ENCODE data around the gene MAP3K7.

Gene MAP3K7

DNA sequence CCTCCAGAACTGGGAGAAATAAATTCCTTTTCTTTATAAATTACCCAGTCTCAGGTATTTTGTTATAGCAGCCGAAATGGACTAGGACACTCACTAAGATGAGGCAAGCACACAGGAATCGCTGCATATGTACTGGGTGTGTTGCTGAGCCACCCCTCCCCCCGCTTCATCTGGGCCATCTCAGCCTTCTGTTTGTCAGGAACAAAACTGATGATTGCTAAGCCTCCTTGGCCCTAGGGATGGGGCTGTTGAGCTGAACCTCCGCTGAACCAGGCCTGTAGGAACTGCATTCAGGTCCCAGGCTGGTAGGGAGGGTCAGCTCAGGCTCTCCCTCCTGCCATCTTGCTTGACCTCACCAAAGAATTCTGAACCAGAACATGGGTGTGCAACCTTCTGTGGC lies 108.6 kb downstream of the MAP3K7 start:
- in situ Hi-C loops (cut with HindIII; ENCODE audit: low sequenced_read_pairs), result no loop called here
- TF ChIP-seq, protein P1, sequence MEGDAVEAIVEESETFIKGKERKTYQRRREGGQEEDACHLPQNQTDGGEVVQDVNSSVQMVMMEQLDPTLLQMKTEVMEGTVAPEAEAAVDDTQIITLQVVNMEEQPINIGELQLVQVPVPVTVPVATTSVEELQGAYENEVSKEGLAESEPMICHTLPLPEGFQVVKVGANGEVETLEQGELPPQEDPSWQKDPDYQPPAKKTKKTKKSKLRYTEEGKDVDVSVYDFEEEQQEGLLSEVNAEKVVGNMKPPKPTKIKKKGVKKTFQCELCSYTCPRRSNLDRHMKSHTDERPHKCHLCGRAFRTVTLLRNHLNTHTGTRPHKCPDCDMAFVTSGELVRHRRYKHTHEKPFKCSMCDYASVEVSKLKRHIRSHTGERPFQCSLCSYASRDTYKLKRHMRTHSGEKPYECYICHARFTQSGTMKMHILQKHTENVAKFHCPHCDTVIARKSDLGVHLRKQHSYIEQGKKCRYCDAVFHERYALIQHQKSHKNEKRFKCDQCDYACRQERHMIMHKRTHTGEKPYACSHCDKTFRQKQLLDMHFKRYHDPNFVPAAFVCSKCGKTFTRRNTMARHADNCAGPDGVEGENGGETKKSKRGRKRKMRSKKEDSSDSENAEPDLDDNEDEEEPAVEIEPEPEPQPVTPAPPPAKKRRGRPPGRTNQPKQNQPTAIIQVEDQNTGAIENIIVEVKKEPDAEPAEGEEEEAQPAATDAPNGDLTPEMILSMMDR (IDR thresholded peaks at IDR 0.05; ENCODE audit: low read depth, low read length), result peak; percentile 1
- H3K4me3 ChIP-seq (ENCODE audit: low read depth, low read length), result no peak overlapping the region
- no peak for DNase-seq (ENCODE audit: low read depth, low spot score)

DNA sequence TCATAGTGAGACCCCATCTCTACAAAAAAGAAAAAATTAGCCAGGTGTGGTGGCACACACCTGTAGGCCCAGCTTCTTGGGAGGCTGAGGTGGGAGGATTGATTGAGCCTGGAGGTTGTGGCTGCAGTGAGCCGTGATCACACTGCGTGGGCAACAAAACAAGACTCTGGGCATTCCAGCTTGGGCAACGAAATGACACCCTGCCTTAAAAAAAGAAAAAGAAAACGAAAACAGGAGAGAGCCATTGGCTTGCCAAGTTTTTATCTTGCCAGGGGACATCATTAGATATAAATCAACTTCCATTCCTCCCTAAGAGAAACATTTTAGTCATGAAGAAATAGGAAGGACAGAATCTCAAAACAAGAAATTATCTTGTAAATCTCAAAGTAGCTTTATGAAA lies 109.5 kb downstream of the MAP3K7 start:
- no peak overlapping the region for H3K4me3 ChIP-seq (ENCODE audit: low read depth, low read length)
- TF ChIP-seq, protein P1 (IDR thresholded peaks at IDR 0.05; ENCODE audit: low read depth, low read length), result no peak
- in situ Hi-C loops (cut with HindIII; ENCODE audit: low sequenced_read_pairs), result no loop called here
- no peak for DNase-seq (ENCODE audit: low read depth, low spot score)

DNA sequence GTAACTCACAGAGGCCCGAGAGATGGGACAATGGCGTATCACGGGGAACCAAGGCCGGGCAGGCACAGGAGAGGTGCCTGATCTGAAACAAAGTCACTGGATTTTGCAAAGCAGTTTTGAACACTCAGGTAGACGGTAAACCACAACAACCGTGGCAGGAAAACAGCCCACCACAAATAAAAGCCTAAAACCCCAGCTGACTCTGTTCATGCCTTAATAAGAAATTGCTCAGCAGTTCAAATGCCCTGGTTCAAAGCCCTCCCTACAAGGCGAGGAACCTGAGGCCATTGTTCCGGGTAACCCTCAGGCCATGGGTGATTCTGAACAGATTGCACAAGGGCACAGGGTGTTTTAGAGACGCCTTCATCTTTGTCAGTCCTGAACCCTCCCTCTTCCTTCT lies 114.2 kb downstream of the MAP3K7 start:
- in situ Hi-C loops (cut with HindIII; ENCODE audit: low sequenced_read_pairs), result no loop called here
- no peak for DNase-seq (ENCODE audit: low read depth, low spot score)
- TF ChIP-seq, protein P1 (IDR thresholded peaks at IDR 0.05; ENCODE audit: low read depth, low read length), result no peak
- no peak overlapping the region for H3K4me3 ChIP-seq (ENCODE audit: low read depth, low read length)

DNA sequence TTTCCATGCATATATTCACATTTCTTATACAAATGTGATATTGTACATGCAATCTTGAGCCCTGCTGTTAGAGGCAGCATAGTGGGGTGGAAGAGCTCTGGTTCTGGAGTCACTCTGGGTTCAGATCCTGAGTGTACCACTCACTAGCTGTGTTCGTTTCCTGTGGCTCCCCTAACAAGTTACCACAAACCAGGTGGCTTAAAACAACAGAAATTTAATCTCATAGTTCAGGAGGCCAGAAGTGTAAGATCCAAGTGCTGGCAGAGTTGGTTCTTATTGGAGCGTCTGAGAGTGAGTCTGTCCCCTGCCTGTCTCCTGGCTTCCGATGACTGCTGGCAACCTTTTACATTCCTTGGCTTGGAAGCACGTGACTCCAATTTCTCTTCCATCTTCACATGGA lies 115.6 kb downstream of the MAP3K7 start:
- no peak for DNase-seq (ENCODE audit: low read depth, low spot score)
- TF ChIP-seq, protein P1 (IDR thresholded peaks at IDR 0.05; ENCODE audit: low read depth, low read length), result no peak
- in situ Hi-C loops (cut with HindIII; ENCODE audit: low sequenced_read_pairs), result no loop called here
- no peak overlapping the region for H3K4me3 ChIP-seq (ENCODE audit: low read depth, low read length)

DNA sequence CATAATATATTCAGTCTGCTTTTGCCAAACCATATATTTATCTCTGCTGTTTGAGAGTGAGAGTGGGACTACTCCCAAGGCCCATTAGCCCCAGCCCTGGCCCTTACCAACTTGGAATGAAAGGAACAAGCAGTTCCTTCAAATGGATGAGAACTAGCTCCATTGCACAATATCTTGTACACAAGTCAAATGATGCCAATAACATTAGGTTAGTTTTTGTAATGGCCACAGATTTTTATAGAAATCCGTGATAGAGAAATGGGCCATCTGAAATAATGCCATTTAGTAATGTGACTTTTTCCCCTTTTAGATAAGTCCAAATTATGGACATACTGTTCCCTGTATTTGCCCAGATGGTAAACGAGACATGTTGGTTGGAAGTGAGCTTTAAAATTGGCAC lies 117.0 kb downstream of the MAP3K7 start:
- DNase-seq (ENCODE audit: low read depth, low spot score), result no peak
- no peak overlapping the region for H3K4me3 ChIP-seq (ENCODE audit: low read depth, low read length)
- in situ Hi-C loops (cut with HindIII; ENCODE audit: low sequenced_read_pairs), result no loop called here
- TF ChIP-seq, protein P1 (IDR thresholded peaks at IDR 0.05; ENCODE audit: low read depth, low read length), result no peak

DNA sequence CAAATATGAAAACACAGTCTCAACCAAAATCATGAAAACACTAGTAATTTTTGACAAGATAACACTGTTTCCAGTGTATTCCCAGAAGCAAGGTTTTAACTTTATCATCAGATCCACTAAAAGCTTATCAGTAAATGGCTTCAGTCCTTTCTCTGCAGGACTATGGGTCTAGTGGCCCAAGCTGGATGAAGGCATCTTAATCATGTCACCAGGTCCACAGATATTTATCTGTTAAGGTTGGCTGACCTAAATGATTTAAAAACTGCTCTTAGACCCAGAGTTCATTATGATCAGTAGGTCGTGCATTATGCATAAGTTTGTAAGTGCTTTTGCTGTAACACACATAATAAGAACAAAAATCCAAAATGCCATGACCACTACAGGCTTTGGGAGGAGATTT lies 118.0 kb downstream of the MAP3K7 start:
- DNase-seq (ENCODE audit: low read depth, low spot score), result no peak
- H3K4me3 ChIP-seq (ENCODE audit: low read depth, low read length), result no peak overlapping the region
- TF ChIP-seq, protein P1 (IDR thresholded peaks at IDR 0.05; ENCODE audit: low read depth, low read length), result no peak
- in situ Hi-C loops (cut with HindIII; ENCODE audit: low sequenced_read_pairs), result no loop called here

DNA sequence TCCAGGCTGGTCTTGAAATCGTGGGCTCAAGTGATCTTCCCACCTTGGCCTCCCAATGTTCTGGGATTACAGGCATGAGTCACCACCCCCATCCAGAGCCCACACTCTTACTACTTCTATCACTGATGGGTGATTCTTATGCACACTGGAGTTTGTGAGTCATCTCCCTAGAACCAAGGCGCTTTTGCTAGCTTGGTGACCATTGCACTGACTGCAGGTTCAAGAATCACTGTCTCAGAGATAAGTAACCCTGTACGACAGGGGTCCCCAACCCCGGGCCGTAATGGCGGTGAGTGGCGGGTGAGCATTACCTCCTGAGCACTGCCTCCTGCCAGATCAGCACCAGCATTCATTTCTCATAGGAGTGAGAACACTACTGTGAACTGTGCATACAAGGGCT lies 118.8 kb downstream of the MAP3K7 start:
- no peak overlapping the region for H3K4me3 ChIP-seq (ENCODE audit: low read depth, low read length)
- DNase-seq (ENCODE audit: low read depth, low spot score), result peak; percentile 52
- in situ Hi-C loops (cut with HindIII; ENCODE audit: low sequenced_read_pairs), result no loop called here
- TF ChIP-seq, protein P1 (IDR thresholded peaks at IDR 0.05; ENCODE audit: low read depth, low read length), result no peak
